Erythroblast (primary cell): ENCODE results near the gene CHST4.

ENCODE experiments used
- GATA1 ChIP-seq: IDR thresholded peaks from 2 replicates; pipeline ENCODE4 v1.6.1; 2011; ENCODE audit warnings: low read depth, mild to moderate bottlenecking, control low read depth, low read length, moderate library complexity
- POLR2A ChIP-seq: IDR thresholded peaks from 2 replicates; pipeline ENCODE4 v1.6.1; 2011; ENCODE audit warnings: mild to moderate bottlenecking, low read length

- no peak for TF ChIP-seq POLR2A
- TF ChIP-seq GATA1: no peak
These were observed 41.7 kb downstream of the CHST4 start for GRCh38 chr16:71567931-71568330.
